Osteoblast (primary cell): ENCODE measurements around the gene KNDC1. TPM values are rescaled to one million over a fixed set of nuclear protein-coding genes. Genes with fewer than 3 reads are reported as not detected.

Experiments used
- DNase-seq: peaks from one replicate; pipeline ENCODE4 v3.0.0; 2011; ENCODE audit warnings: low spot score, mixed read lengths; ENCODE audit not compliant: insufficient read length; ENCODE audit errors: missing footprints
- H2AFZ ChIP-seq: 2 replicates; pipeline ENCODE4 v1.6.0; 2011; ENCODE audit warnings: mild to moderate bottlenecking, low read length
- H3K27ac ChIP-seq: 2 replicates; pipeline ENCODE4 v1.5.1; 2011; ENCODE audit warnings: mild to moderate bottlenecking, low read depth, low read length, moderate library complexity
- H3K27me3 ChIP-seq: 2 replicates; pipeline ENCODE4 v1.6.0; 2012; ENCODE audit warnings: mild to moderate bottlenecking, control low read depth, inconsistent platforms, low read length, moderate library complexity; ENCODE audit not compliant: insufficient read depth
- H3K36me3 ChIP-seq: 2 replicates; pipeline ENCODE4 v1.5.1; 2011; ENCODE audit warnings: mild to moderate bottlenecking, low read length, control low read depth, moderate library complexity; ENCODE audit not compliant: insufficient read depth
- H3K4me1 ChIP-seq: 2 replicates; pipeline ENCODE4 v1.5.1; 2011; ENCODE audit warnings: mild to moderate bottlenecking, low read length, control low read depth, moderate library complexity; ENCODE audit not compliant: insufficient read depth
- H3K4me2 ChIP-seq: 2 replicates; pipeline ENCODE4 v1.6.0; 2011; ENCODE audit warnings: mild to moderate bottlenecking, low read length; ENCODE audit not compliant: insufficient read depth
- H3K4me3 ChIP-seq: fragments of 200-600 bp; sonication (generic); 3 replicates; pipeline ENCODE4 v1.5.1; 2012; ENCODE audit warnings: mild to moderate bottlenecking, low read length, inconsistent platforms; ENCODE audit not compliant: insufficient read depth
- H3K79me2 ChIP-seq: 2 replicates; pipeline ENCODE4 v1.6.0; 2012; ENCODE audit warnings: mild to moderate bottlenecking, low read length, control low read depth, inconsistent platforms; ENCODE audit not compliant: insufficient read depth
- H3K9me3 ChIP-seq: 2 replicates; pipeline ENCODE4 v1.5.1; 2011; ENCODE audit warnings: low read depth, low read length, control low read depth
- H4K20me1 ChIP-seq: 2 replicates; pipeline ENCODE4 v1.6.0; 2012; ENCODE audit warnings: mild to moderate bottlenecking, low read length, control low read depth; ENCODE audit not compliant: insufficient read depth
- CTCF ChIP-seq: IDR thresholded peaks from 2 replicates; pipeline ENCODE4 v1.5.1; 2011; ENCODE audit warnings: mild to moderate bottlenecking, low read depth, low read length, moderate library complexity; ENCODE audit errors: extremely low read depth
- total RNA-seq: library from RNA; depleted of rRNA; stranded (reverse); fragments of >200 nt; gene quantifications from 2 replicates; pipeline ENCODE4 v1.2.3, GENCODE V29; 2012

Gene KNDC1
- total RNA-seq, 1 donor: not detected

- DNase-seq: no peak
- Histone ChIP-seq H3K79me2 (no peaks in the 10 kb centered on the region), H2AFZ (no peak overlapping the region), H3K4me3 (no peak overlapping the region), H3K27me3 (peaks cover 41% of the 10 kb centered on the region), H4K20me1 (no peaks in the 10 kb centered on the region), H3K4me2 (no peak overlapping the region), H3K9me3 (no peaks in the 10 kb centered on the region), H3K36me3 (no peaks in the 10 kb centered on the region), H3K27ac (no peak overlapping the region), H3K4me1 (no peaks in the 10 kb centered on the region)
- TF ChIP-seq CTCF: no peak
These were observed 69.4 kb downstream of the KNDC1 start for GRCh38 chr10:133229265-133230043.

DNA sequence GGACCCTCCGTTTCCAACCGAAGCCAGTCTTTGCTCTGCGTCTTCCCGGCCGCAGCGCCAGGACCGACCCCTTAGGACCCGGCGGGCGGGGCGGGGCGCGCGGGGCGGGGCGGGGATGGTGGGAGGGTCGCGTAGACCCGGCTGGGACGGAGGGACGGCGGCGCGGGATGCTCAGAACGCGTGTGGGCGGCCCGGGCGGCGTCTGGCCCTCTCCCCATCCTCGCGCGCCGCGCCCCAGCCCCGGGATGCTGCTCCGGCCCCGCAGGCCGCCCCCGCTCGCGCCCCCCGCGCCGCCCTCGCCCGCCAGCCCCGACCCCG, 70.0 kb downstream of the KNDC1 start, which contains the start of gene UTF1:
Gene UTF1 (plus strand): TSS at position 174 of the 318 bp plus-strand sequence. CDS start 72 bp downstream, at position 246.
- no peak for TF ChIP-seq CTCF
- H3K27me3 ChIP-seq: peaks cover 41% of the 10 kb centered on the region
- no peak within 1 kb of the TSS for H3K4me2 ChIP-seq
- H3K4me1 ChIP-seq: no peaks in the 10 kb centered on the region
- no peaks in the 10 kb centered on the region for H3K36me3 ChIP-seq
- no peak within 1 kb of the TSS for H3K27ac ChIP-seq
- no peak within 1 kb of the TSS for H3K4me3 ChIP-seq
- DNase-seq: no peak
- H3K79me2 ChIP-seq: no peaks in the 10 kb centered on the region
- H4K20me1 ChIP-seq: no peaks in the 10 kb centered on the region
- H3K9me3 ChIP-seq: no peaks in the 10 kb centered on the region
- no peak within 1 kb of the TSS for H2AFZ ChIP-seq

DNA sequence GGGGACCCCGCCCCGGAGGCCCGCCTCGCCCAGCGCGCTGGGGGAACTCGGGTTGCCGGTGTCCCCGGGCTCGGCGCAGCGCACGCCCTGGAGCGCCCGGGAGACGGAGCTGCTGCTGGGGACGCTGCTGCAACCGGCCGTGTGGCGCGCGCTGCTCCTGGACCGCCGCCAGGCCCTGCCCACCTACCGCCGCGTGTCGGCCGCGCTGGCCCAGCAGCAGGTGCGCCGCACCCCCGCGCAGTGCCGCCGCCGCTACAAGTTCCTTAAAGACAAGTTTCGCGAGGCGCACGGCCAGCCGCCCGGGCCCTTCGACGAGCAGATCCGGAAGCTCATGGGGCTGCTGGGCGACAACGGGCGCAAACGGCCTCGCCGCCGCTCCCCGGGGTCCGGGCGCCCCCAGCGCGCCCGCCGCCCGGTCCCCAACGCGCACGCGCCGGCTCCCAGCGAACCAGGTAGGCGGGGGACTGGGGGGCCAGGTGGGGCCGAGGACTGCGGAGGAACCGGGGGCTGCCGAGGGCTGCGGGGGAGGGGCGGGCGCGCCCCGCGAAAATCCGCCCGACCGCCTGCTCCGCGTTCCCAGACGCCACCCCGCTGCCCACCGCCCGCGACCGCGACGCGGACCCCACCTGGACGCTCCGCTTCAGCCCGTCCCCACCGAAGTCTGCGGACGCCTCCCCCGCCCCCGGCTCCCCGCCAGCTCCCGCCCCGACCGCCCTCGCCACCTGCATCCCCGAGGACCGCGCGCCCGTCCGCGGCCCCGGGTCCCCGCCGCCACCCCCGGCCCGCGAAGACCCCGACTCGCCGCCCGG, 70.6 kb downstream of the KNDC1 start:
- H3K27ac ChIP-seq: no peak overlapping the region
- no peak overlapping the region for H3K4me3 ChIP-seq
- peaks cover 47% of the 10 kb centered on the region for H3K27me3 ChIP-seq
- TF ChIP-seq CTCF: no peak
- H2AFZ ChIP-seq: no peak overlapping the region
- H3K4me2 ChIP-seq: no peak overlapping the region
- no peaks in the 10 kb centered on the region for H3K79me2 ChIP-seq
- no peaks in the 10 kb centered on the region for H4K20me1 ChIP-seq
- H3K4me1 ChIP-seq: no peaks in the 10 kb centered on the region
- no peaks in the 10 kb centered on the region for H3K9me3 ChIP-seq
- no peaks in the 10 kb centered on the region for H3K36me3 ChIP-seq
- no peak for DNase-seq

DNA sequence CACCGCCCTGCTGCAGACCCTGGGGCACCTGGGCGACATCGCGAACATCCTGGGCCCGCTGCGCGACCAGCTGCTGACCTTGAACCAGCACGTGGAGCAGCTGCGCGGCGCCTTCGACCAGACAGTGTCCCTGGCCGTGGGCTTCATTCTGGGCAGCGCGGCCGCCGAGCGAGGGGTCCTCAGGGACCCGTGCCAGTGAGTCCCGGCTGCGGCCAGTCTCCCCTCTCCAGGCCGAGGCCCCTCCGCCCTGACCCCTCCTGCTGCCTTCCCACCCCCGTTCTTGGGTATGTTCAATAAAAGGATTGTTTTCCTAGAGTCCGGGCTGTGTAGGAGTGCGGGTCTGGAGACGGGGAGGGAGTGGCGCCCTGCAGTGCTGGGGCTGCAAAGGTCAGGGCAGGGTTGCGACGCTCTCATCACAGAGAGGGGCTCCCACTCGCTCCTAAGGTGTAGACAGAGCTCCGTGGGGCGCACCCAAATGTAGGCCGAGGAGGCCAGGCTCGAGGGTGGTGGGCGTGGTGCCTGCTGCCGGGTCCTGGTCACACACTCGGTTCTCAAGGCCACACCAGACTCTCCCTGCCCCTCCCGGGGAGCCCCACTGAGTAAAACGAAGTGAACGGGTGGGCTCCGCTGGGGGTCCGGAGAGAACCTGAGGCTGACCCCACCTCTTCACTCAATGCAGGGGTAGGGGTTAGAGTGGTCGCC, 71.4 kb downstream of the KNDC1 start:
- Histone ChIP-seq H3K27ac (no peak overlapping the region), H3K27me3 (peaks cover 54% of the 10 kb centered on the region), H3K79me2 (no peaks in the 10 kb centered on the region), H2AFZ (no peak overlapping the region), H3K4me2 (no peak overlapping the region), H3K36me3 (no peaks in the 10 kb centered on the region), H3K4me1 (no peaks in the 10 kb centered on the region), H4K20me1 (no peaks in the 10 kb centered on the region), H3K9me3 (no peaks in the 10 kb centered on the region), H3K4me3 (no peak overlapping the region)
- TF ChIP-seq CTCF: no peak
- DNase-seq: no peak
